HepG2 (cell line): Measurements from ENCODE around the gene HSD3B7. TPM values are rescaled to one million over a fixed set of nuclear protein-coding genes. Genes with fewer than 3 reads are reported as not detected.
A peak's percentile ranks its signal among the peaks of the same experiment; 100 is the strongest.

Source experiments
- ARNT2 ChIP-seq: sonication (generic); formaldehyde crosslinking; IDR thresholded peaks from 2 replicates; pipeline ENCODE4 v1.8.0; 2022; ENCODE audit warnings: mild to moderate bottlenecking, low read depth, missing genetic modification reagents, moderate library complexity
- DPF2 ChIP-seq: sonication (generic); formaldehyde crosslinking; IDR thresholded peaks from 2 replicates; pipeline ENCODE4 v1.4.0; 2020; ENCODE audit warnings: mild to moderate bottlenecking, low read depth, missing genetic modification reagents, borderline replicate concordance
- FOXM1 ChIP-seq: sonication (generic); formaldehyde crosslinking; IDR thresholded peaks from 2 replicates; pipeline ENCODE4 v1.5.0; 2020; ENCODE audit warnings: missing genetic modification reagents
- FOXP1 ChIP-seq, 2 experiments: fragments of 450-650 bp in 1 of 2; IDR thresholded peaks; 2 replicates each; pipeline ENCODE4 v1.6.1; 2017 to 2018; ENCODE audit warnings: antibody characterized with exemption in 1 of 2
- GLI4 ChIP-seq: sonication (generic); formaldehyde crosslinking; IDR thresholded peaks from 2 replicates; pipeline ENCODE4 v1.5.1; 2020; ENCODE audit warnings: missing genetic modification reagents, mild to moderate bottlenecking, moderate library complexity, borderline replicate concordance
- KAT8 ChIP-seq: IDR thresholded peaks from 2 replicates; pipeline ENCODE4 v1.6.1; 2016; ENCODE audit warnings: missing genetic modification reagents, missing compliant biosample characterization
- KLF12 ChIP-seq: sonication (generic); formaldehyde crosslinking; IDR thresholded peaks from 2 replicates; pipeline ENCODE4 v1.4.0; 2020; ENCODE audit warnings: missing genetic modification reagents, borderline replicate concordance
- NCOR1 ChIP-seq: fragments of 200-600 bp; sonication (generic); IDR thresholded peaks from 2 replicates; pipeline ENCODE4 v1.7.0; 2017; ENCODE audit warnings: antibody characterized with exemption, low read length, borderline replicate concordance
- ONECUT2 ChIP-seq: sonication (generic); formaldehyde crosslinking; IDR thresholded peaks from 2 replicates; pipeline ENCODE4 v1.4.0; 2020; ENCODE audit warnings: missing genetic modification reagents
- PTBP1 ChIP-seq: fragments of 200-400 bp; formaldehyde crosslinking; IDR thresholded peaks from 2 replicates; pipeline ENCODE4 v1.6.1; 2018; ENCODE audit warnings: low read length, low read depth; ENCODE audit not compliant: poor library complexity, severe bottlenecking
- ZBTB20 ChIP-seq: sonication (generic); formaldehyde crosslinking; IDR thresholded peaks from 2 replicates; pipeline ENCODE4 v1.8.1; 2023; ENCODE audit warnings: missing genetic modification reagents, low read depth, mild to moderate bottlenecking, borderline replicate concordance
- ZNF17 ChIP-seq: sonication (generic); formaldehyde crosslinking; IDR thresholded peaks from 2 replicates; pipeline ENCODE4 v1.5.0; 2020; ENCODE audit warnings: mild to moderate bottlenecking, missing genetic modification reagents
- polyA plus RNA-seq, 8 experiments: library from polyadenylated mRNA; depleted of rRNA in 3 of 8; stranded (reverse) in 7 of 8; unstranded in 1 of 8; fragments of >200 nt; fragmentation: Illumina TruSeq in 4 of 8; extraction: Trizol in 4 of 8; gene quantifications; 2 replicates each; pipeline versions ENCODE4 v1.2.1 to v1.2.3, GENCODE V29; 2011 to 2016; ENCODE audit warnings: low read depth in 4 of 8, missing spikeins in 1 of 8, mixed read lengths in 1 of 8; ENCODE audit not compliant: insufficient read depth in 1 of 8
- total RNA-seq, 5 experiments: library from RNA; depleted of rRNA; stranded (reverse); fragments of >200 nt; fragmentation: Illumina TruSeq; extraction: Trizol; gene quantifications; 2 replicates each; pipeline ENCODE4 v1.2.3, GENCODE V29; 2016; ENCODE audit warnings: low read depth in 1 of 5
- TF ChIP-seq, protein P1 (sequence below): sonication (generic); formaldehyde crosslinking; IDR thresholded peaks from 2 replicates; pipeline ENCODE4 v1.5.0; 2020; ENCODE audit warnings: mild to moderate bottlenecking, missing genetic modification reagents
- TF ChIP-seq, protein P2 (sequence below): sonication (generic); formaldehyde crosslinking; IDR thresholded peaks from 2 replicates; pipeline ENCODE4 v1.4.0; 2020; ENCODE audit warnings: missing genetic modification reagents, borderline replicate concordance
- TF ChIP-seq, protein P3 (sequence below): sonication (generic); formaldehyde crosslinking; IDR thresholded peaks from 2 replicates; pipeline ENCODE4 v1.4.0; 2020; ENCODE audit warnings: missing genetic modification reagents

HSD3B7 gene
- total and polyA plus RNA-seq, 2 of the 13 experiments (the other 11 are each of a cell fraction or from before 2014, with no cell fraction given) = 32.9 to 69.7 TPM

DNA sequence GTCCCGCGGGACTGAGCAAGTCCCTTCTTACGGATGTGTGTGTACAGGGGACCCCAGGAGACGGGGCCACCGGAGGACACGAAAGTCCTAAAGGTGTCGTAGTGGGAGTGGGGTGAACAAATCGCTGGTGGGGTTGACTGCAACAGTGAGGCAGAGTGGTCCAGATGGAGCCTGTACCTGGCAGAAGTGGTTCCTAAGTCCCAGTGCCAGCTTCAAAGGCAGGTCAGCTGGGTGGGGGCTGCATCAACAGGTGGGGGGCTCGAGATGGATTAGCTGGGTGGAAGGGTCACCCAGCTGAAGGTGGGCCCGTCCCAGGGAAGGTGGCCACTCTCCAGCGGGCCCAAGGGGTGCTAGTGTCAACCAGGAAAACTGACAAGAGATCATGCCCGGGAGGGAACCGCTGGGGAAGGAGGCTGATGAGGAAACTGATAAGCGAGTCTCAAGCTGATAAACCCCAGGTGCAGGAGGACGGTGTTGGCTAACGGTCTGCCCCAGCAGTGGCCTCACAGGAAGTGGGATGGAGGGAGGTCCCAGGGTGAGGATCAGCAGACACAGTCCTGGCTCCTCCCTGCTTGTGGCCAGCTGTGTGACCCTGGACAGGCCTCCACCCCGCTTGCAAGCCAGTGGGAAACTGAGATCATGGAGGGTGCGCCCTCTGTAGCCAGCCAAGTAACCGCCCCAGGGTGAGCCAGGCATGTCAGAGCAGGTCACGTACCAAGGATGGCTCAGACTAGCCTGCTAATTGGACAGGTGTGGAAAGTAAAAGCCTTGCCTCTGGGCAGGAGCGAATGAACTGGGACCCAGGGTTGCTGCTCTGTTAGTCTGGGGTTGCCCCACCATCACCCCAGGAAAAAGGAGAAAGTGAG, 35.1 kb upstream of the HSD3B7 start (continued):
- TF ChIP-seq, protein P1, sequence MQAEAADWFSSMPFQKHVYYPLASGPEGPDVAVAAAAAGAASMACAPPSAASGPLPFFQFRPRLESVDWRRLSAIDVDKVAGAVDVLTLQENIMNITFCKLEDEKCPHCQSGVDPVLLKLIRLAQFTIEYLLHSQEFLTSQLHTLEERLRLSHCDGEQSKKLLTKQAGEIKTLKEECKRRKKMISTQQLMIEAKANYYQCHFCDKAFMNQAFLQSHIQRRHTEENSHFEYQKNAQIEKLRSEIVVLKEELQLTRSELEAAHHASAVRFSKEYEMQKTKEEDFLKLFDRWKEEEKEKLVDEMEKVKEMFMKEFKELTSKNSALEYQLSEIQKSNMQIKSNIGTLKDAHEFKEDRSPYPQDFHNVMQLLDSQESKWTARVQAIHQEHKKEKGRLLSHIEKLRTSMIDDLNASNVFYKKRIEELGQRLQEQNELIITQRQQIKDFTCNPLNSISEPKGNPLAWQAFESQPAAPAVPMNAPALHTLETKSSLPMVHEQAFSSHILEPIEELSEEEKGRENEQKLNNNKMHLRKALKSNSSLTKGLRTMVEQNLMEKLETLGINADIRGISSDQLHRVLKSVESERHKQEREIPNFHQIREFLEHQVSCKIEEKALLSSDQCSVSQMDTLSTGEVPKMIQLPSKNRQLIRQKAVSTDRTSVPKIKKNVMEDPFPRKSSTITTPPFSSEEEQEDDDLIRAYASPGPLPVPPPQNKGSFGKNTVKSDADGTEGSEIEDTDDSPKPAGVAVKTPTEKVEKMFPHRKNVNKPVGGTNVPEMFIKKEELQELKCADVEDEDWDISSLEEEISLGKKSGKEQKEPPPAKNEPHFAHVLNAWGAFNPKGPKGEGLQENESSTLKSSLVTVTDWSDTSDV (CRISPR knock-in tag) = no peak
- TF ChIP-seq ZBTB20 (no peak), KLF12 (no peak; the same call in 1 of the 2 replicates), NCOR1 (no peak), ZNF17 (CRISPR knock-in tag) (0 out of 2 replicates have a peak, but pooled peaks have one; percentile 56), GLI4 (no peak; the same call in 1 of the 2 replicates), DPF2 (CRISPR knock-in tag) (peak; percentile 40; the same call in 1 of the 2 replicates), FOXP1 (IDR thresholded peaks at IDR 0.05) (no peak), FOXP1 (CRISPR knock-in tag; IDR thresholded peaks at IDR 0.05) (peak; percentile 30; the same call in 1 of the 2 replicates), FOXM1 (CRISPR knock-in tag) (no peak), PTBP1 (no peak), ONECUT2 (0 out of 2 replicates have a peak, but pooled peaks have one; percentile 48), ARNT2 (CRISPR knock-in tag) (peak; percentile 97), KAT8 (CRISPR knock-in tag) (peak; percentile 91)
- TF ChIP-seq, protein P2, sequence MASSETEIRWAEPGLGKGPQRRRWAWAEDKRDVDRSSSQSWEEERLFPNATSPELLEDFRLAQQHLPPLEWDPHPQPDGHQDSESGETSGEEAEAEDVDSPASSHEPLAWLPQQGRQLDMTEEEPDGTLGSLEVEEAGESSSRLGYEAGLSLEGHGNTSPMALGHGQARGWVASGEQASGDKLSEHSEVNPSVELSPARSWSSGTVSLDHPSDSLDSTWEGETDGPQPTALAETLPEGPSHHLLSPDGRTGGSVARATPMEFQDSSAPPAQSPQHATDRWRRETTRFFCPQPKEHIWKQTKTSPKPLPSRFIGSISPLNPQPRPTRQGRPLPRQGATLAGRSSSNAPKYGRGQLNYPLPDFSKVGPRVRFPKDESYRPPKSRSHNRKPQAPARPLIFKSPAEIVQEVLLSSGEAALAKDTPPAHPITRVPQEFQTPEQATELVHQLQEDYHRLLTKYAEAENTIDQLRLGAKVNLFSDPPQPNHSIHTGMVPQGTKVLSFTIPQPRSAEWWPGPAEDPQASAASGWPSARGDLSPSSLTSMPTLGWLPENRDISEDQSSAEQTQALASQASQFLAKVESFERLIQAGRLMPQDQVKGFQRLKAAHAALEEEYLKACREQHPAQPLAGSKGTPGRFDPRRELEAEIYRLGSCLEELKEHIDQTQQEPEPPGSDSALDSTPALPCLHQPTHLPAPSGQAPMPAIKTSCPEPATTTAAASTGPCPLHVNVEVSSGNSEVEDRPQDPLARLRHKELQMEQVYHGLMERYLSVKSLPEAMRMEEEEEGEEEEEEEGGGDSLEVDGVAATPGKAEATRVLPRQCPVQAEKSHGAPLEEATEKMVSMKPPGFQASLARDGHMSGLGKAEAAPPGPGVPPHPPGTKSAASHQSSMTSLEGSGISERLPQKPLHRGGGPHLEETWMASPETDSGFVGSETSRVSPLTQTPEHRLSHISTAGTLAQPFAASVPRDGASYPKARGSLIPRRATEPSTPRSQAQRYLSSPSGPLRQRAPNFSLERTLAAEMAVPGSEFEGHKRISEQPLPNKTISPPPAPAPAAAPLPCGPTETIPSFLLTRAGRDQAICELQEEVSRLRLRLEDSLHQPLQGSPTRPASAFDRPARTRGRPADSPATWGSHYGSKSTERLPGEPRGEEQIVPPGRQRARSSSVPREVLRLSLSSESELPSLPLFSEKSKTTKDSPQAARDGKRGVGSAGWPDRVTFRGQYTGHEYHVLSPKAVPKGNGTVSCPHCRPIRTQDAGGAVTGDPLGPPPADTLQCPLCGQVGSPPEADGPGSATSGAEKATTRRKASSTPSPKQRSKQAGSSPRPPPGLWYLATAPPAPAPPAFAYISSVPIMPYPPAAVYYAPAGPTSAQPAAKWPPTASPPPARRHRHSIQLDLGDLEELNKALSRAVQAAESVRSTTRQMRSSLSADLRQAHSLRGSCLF (CRISPR knock-in tag) = no peak
- TF ChIP-seq, protein P3, sequence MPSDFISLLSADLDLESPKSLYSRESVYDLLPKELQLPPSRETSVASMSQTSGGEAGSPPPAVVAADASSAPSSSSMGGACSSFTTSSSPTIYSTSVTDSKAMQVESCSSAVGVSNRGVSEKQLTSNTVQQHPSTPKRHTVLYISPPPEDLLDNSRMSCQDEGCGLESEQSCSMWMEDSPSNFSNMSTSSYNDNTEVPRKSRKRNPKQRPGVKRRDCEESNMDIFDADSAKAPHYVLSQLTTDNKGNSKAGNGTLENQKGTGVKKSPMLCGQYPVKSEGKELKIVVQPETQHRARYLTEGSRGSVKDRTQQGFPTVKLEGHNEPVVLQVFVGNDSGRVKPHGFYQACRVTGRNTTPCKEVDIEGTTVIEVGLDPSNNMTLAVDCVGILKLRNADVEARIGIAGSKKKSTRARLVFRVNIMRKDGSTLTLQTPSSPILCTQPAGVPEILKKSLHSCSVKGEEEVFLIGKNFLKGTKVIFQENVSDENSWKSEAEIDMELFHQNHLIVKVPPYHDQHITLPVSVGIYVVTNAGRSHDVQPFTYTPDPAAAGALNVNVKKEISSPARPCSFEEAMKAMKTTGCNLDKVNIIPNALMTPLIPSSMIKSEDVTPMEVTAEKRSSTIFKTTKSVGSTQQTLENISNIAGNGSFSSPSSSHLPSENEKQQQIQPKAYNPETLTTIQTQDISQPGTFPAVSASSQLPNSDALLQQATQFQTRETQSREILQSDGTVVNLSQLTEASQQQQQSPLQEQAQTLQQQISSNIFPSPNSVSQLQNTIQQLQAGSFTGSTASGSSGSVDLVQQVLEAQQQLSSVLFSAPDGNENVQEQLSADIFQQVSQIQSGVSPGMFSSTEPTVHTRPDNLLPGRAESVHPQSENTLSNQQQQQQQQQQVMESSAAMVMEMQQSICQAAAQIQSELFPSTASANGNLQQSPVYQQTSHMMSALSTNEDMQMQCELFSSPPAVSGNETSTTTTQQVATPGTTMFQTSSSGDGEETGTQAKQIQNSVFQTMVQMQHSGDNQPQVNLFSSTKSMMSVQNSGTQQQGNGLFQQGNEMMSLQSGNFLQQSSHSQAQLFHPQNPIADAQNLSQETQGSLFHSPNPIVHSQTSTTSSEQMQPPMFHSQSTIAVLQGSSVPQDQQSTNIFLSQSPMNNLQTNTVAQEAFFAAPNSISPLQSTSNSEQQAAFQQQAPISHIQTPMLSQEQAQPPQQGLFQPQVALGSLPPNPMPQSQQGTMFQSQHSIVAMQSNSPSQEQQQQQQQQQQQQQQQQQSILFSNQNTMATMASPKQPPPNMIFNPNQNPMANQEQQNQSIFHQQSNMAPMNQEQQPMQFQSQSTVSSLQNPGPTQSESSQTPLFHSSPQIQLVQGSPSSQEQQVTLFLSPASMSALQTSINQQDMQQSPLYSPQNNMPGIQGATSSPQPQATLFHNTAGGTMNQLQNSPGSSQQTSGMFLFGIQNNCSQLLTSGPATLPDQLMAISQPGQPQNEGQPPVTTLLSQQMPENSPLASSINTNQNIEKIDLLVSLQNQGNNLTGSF = no peak; the same call in 1 of the 2 replicates
